Uterus (tissue), 2 donors: Measurements from ENCODE around the gene OR52E8.

Experiments
- CTCF ChIP-seq, 4 experiments: fragments of 200-600 bp in 2 of 4; fragments of 450-650 bp in 2 of 4; sonication (generic) in 2 of 4; IDR thresholded peaks; one replicate each; pipeline ENCODE4 v1.5.1; 2016 to 2019; ENCODE audit warnings: antibody characterized with exemption in 4 of 4, mild to moderate bottlenecking in 2 of 4, moderate library complexity in 1 of 4
- POLR2A ChIP-seq, 2 donors: fragments of 450-650 bp; IDR thresholded peaks; one replicate each; pipeline ENCODE4 v1.6.1; 2016; ENCODE audit warnings: antibody characterized with exemption in 2 of 2, mild to moderate bottlenecking in 1 of 2, moderate library complexity in 1 of 2

- no peak for TF ChIP-seq POLR2A (IDR thresholded peaks at IDR 0.05)
- TF ChIP-seq CTCF (IDR thresholded peaks at IDR 0.05) = no peak
Measured at GRCh38 chr11:5899534-5899933, 42.0 kb upstream of the OR52E8 start.
